ENCODE data around the gene ACO1.

The ACO1 gene

DNA sequence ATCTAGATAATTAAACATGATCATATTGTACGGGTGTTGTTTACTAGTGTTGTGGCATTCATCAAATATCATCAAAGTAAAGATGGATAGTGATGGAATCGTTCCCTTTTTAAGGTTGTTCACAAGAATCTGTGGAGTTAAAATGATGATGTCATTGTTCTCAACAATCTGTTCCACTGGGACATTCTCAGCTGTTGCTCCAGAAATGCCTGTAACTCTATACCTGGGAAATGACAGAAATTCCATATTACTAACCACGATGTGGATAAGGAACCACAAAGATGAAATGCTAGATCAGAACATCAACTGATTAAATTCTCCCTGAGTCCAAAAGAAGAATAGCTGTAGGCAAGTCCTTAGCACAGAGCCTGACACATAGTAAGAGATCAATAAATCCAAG, 103.5 kb downstream of the ACO1 start:
- no CpG with 5 or more reads among the region's 3 CpGs for whole genome bisulfite sequencing, 2 experiments (ENCODE audit: insufficient coverage in 2 of 2)
- Histone ChIP-seq H3K27ac (ENCODE audit: low read depth, low read length, severe bottlenecking) (no peak overlapping the region), H3K4me1 (ENCODE audit: control insufficient read depth, insufficient read depth, low read length, poor library complexity, severe bottlenecking) (no peaks in the 10 kb centered on the region), H3K36me3 (ENCODE audit: control insufficient read depth, insufficient read depth, low read length) (peaks cover 7% of the 10 kb centered on the region), H3K9me3 (ENCODE audit: control insufficient read depth, low read length) (no peaks in the 10 kb centered on the region), H3K4me3 (ENCODE audit: extremely low read depth, insufficient read depth, low read length, poor library complexity, severe bottlenecking) (no peak overlapping the region)

DNA sequence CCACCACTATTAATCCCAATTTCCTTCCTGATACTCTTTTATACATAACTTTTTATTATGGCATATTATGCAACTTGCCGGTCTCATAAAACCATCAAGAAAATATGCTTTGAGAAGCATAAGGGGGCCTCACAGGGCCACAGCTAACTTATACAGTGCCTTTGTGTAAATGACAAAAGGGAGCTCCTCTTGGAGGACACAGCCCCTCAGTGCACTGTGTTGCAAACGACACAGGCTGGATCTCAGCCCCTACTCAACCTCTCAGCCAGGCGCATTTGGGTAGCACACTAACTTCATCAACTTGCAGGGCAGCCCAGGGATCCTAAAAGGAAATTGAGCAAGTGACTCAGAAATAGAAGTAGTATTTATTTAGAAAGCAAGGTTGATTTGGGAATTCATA, 106.2 kb downstream of the ACO1 start:
- no CpG with 5 or more reads among the region's 3 CpGs for WGBS, 2 experiments (ENCODE audit: insufficient coverage in 2 of 2)
- H3K9me3 ChIP-seq (ENCODE audit: control insufficient read depth, low read length), result no peaks in the 10 kb centered on the region
- H3K4me1 ChIP-seq (ENCODE audit: control insufficient read depth, insufficient read depth, low read length, poor library complexity, severe bottlenecking), result no peaks in the 10 kb centered on the region
- H3K4me3 ChIP-seq (ENCODE audit: extremely low read depth, insufficient read depth, low read length, poor library complexity, severe bottlenecking), result no peak overlapping the region
- no peak overlapping the region for H3K27ac ChIP-seq (ENCODE audit: low read depth, low read length, severe bottlenecking)
- H3K36me3 ChIP-seq (ENCODE audit: control insufficient read depth, insufficient read depth, low read length), result peaks cover 7% of the 10 kb centered on the region

DNA sequence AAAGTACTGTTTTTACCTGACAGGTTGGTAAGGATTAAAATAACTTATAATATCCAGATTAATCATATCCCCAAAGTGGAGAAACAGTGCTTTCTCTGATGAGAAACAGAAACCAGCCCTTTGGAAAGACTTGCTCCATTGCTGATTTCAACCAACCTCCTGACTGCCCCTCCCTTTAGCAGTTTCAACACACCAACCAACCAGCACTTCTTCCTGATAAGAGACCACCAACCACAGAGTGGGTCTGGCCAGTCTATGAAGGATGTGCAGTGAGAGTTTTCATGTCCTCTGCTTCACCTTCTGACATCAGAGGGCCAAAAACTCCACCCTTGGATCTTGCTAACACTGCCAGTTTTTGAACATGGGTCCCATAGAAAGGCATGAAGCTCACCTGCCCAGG, 113.5 kb downstream of the ACO1 start:
- Histone ChIP-seq H3K4me3 (ENCODE audit: extremely low read depth, insufficient read depth, low read length, poor library complexity, severe bottlenecking) (no peak overlapping the region), H3K27ac (ENCODE audit: low read depth, low read length, severe bottlenecking) (no peak overlapping the region), H3K9me3 (ENCODE audit: control insufficient read depth, low read length) (no peaks in the 10 kb centered on the region), H3K36me3 (ENCODE audit: control insufficient read depth, insufficient read depth, low read length) (no peaks in the 10 kb centered on the region), H3K4me1 (ENCODE audit: control insufficient read depth, insufficient read depth, low read length, poor library complexity, severe bottlenecking) (no peaks in the 10 kb centered on the region)

DNA sequence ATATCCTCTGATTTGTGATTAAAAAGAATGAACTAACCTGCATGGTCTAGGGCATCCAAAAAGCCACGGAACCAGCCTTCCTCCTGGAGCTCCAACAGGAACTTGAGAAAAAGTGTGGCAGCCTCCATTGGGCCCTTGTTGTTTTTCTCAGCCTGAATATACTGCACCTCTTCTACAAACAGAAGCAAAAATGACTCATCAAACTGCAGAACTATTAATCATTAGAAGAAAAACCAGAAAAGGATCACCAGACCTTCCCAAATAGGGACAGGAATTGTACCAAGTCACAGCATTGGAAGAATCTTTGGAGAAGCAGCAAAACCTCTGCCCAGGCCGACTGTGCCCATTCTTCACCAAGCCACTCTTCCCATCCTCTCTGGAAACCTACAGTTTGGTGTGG, 116.3 kb downstream of the ACO1 start:
- H3K4me3 ChIP-seq (ENCODE audit: extremely low read depth, insufficient read depth, low read length, poor library complexity, severe bottlenecking), result no peak overlapping the region

DNA sequence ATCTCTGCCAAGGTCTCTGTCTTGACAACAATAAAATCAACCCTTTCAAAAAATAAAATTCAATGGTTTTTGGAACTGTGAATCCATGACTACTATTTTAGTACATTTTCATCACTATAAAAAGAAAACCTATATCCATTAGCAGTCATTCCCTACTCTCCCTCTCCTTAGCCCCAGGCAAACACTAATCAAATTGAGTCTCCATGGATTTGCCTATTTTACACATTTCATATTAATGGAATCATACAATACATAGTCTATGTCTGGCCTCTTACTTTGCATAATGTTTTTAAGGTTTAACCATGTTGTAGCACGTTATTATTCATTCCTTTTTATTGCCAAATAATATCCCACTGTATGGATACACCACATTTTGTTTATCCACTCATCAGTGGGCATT, 117.4 kb downstream of the ACO1 start:
- Histone ChIP-seq H3K4me3 (ENCODE audit: extremely low read depth, insufficient read depth, low read length, poor library complexity, severe bottlenecking) (no peak overlapping the region), H3K4me1 (ENCODE audit: control insufficient read depth, insufficient read depth, low read length, poor library complexity, severe bottlenecking) (no peaks in the 10 kb centered on the region), H3K9me3 (ENCODE audit: control insufficient read depth, low read length) (no peaks in the 10 kb centered on the region), H3K27ac (ENCODE audit: low read depth, low read length, severe bottlenecking) (no peak overlapping the region), H3K36me3 (ENCODE audit: control insufficient read depth, insufficient read depth, low read length) (no peaks in the 10 kb centered on the region)
- no CpG with 5 or more reads among the region's 1 CpG for WGBS, 2 experiments (ENCODE audit: insufficient coverage in 2 of 2)

More for the DNA sequence above, 116.3 kb downstream of the ACO1 start:
- no peaks in the 10 kb centered on the region for H3K9me3 ChIP-seq (ENCODE audit: control insufficient read depth, low read length)
- H3K4me1 ChIP-seq (ENCODE audit: control insufficient read depth, insufficient read depth, low read length, poor library complexity, severe bottlenecking), result no peaks in the 10 kb centered on the region
- H3K36me3 ChIP-seq (ENCODE audit: control insufficient read depth, insufficient read depth, low read length), result no peaks in the 10 kb centered on the region
- no peak overlapping the region for H3K27ac ChIP-seq (ENCODE audit: low read depth, low read length, severe bottlenecking)
- WGBS, 2 experiments (ENCODE audit: insufficient coverage in 2 of 2), result 82 to 87% methylated on average over 1 of the region's 2 CpGs

DNA sequence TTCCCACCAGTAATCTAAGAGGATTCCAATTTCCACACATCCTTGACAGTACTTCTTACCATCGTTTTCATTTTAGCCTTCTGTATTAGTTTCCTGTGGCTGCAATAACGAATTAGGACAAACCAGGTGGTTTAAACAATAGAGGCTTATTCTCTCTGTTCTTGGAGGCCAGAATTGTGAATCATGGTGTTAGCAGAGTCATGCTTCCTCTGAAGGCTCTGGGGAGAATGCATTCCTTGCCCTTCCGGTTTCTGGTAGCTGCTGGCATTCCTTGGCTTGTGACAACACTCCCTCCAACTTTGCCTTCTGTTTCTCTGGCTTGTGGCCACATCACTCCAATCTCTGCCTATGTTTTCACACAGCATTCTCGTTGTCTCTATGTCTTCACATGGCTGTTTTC, 118.0 kb downstream of the ACO1 start:
- Histone ChIP-seq H3K9me3 (ENCODE audit: control insufficient read depth, low read length) (no peaks in the 10 kb centered on the region), H3K27ac (ENCODE audit: low read depth, low read length, severe bottlenecking) (no peak overlapping the region), H3K4me1 (ENCODE audit: control insufficient read depth, insufficient read depth, low read length, poor library complexity, severe bottlenecking) (no peaks in the 10 kb centered on the region), H3K4me3 (ENCODE audit: extremely low read depth, insufficient read depth, low read length, poor library complexity, severe bottlenecking) (no peak overlapping the region), H3K36me3 (ENCODE audit: control insufficient read depth, insufficient read depth, low read length) (no peaks in the 10 kb centered on the region)
- 77 to 82% methylated on average over 2 to 3 of the region's 4 CpGs for WGBS, 2 experiments (ENCODE audit: insufficient coverage in 2 of 2)

DNA sequence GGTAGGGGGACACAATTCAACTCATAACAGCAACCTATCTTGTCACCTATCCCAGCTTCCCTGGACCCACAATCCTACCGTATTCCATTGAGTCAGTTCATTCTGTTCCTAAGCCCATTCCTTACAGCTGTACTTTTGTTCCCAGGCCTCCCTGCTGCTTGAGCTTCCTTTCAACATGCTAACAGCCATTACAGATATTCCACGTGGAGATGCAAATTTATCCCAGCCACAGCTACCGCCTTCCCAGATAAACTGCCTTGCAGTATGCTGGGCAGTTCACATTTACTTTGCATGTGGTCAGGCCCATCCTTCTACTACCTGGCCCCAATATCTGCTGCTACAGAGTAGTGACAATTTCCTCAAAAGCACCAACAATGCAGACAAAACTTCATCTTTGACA, 118.6 kb downstream of the ACO1 start:
- Histone ChIP-seq H3K4me3 (ENCODE audit: extremely low read depth, insufficient read depth, low read length, poor library complexity, severe bottlenecking) (no peak overlapping the region), H3K4me1 (ENCODE audit: control insufficient read depth, insufficient read depth, low read length, poor library complexity, severe bottlenecking) (no peaks in the 10 kb centered on the region), H3K27ac (ENCODE audit: low read depth, low read length, severe bottlenecking) (no peak overlapping the region), H3K9me3 (ENCODE audit: control insufficient read depth, low read length) (no peaks in the 10 kb centered on the region), H3K36me3 (ENCODE audit: control insufficient read depth, insufficient read depth, low read length) (no peaks in the 10 kb centered on the region)
- WGBS, 2 experiments (ENCODE audit: insufficient coverage in 2 of 2), result 61 to 77% methylated on average over 3 of the region's 3 CpGs
